ENCODE results near the gene SCRG1.

The SCRG1 gene

DNA sequence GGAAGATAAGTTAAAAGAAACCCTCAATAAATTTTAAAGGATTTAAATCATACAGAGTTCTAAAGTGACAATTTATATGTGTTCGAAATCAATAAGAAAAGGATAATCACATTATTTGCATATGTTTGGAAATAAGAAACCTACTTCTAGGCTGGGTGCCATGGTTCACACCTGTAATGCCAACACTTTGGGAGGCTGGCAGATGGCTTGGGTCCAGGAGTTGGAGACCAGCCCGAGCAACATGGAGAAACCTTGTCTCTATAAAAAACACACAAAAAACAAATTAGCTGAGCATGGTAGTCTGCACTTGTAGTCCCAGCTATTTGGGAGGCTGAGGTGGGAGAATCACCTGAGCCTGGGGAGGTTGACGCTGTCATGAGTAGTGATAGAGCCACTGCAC, 36.2 kb downstream of the SCRG1 start:
- DNase-seq (ENCODE audit: low spot score): no peak

DNA sequence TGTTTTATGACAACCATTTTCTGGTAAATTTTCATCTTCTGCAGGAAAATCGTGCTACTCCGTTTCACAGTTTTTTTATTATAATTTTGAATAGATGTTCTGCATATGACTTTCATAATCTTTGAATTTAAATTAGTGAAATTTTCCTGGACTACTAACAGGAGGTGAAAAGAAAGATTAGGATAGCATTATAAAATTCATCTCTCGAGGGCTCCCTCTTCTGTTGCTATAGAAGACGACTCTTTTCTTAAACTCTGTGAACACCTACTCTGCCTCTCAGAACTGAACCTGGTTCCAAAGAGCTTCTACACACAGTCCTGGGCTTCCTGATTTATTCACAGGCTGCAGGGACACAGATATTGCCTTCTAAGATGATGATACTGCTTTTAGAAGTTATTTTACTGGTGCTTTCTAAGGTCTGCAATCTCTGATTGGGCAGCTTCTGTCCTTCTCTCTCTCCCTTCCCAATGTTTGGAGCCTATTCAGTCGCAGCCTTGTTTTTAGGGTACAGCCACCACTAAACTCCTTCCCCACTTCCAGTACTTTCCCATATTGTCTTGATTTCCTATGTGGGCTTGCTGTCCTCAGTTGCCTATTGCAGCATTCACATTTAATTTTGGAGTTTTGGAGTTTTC, 38.2 kb downstream of the SCRG1 start:
- peak; percentile 47 for DNase-seq (ENCODE audit: low spot score)

- DNase-seq (ENCODE audit: low spot score): no peak
Measured at GRCh38 chr4:173357939-173358338, 41.0 kb downstream of the SCRG1 start.

GRCh38 chr4:173347467-173347866, 51.4 kb downstream of the SCRG1 start:
- DNase-seq (ENCODE audit: low spot score): no peak

- DNase-seq (ENCODE audit: low spot score): peak; percentile 72
Measured at GRCh38 chr4:173346074-173346473, 52.8 kb downstream of the SCRG1 start.

GRCh38 chr4:173345648-173346047, 53.3 kb downstream of the SCRG1 start:
- no peak for DNase-seq (ENCODE audit: low spot score)

DNA sequence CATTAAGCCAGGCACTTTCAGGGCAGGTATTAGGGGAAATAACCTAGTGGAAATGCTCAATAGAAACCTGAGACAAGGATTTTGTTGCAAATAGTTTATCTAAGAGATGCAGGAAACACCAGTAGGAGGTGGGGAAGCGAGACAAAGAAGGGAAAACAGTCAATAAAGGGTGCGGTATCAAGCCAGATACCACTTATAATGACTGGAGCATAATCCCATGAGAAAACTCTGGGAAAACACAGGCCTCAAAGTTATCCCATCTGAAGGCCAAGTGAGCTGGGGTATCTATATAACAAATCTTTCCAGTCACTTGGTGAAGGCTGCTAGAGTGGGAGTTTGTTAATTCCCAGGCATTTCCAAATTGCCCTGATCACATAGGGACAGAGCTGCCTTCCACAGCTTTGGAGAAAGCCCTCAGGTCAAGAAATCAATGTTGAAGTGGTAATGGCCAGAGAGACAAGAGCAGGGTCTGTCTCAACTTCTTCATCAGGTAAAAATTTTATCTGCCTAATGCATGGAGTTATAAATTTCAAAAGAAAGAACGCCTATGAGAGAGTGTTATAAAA, 55.0 kb downstream of the SCRG1 start:
- no peak for DNase-seq (ENCODE audit: low spot score)

GRCh38 chr4:173337463-173337862, 61.5 kb downstream of the SCRG1 start:
- no peak for DNase-seq (ENCODE audit: low spot score)

- peak; percentile 87 for DNase-seq (ENCODE audit: low spot score)
Measured at GRCh38 chr4:173334891-173335752, 63.8 kb downstream of the SCRG1 start.
